NCI-H69 (cell line): Measurements from ENCODE around the gene HEPN1.

Experiments
- DNase-seq: peaks from one replicate; lab custom pipeline; 2025; lab: John Stamatoyannopoulos, UW

HEPN1 gene

DNA sequence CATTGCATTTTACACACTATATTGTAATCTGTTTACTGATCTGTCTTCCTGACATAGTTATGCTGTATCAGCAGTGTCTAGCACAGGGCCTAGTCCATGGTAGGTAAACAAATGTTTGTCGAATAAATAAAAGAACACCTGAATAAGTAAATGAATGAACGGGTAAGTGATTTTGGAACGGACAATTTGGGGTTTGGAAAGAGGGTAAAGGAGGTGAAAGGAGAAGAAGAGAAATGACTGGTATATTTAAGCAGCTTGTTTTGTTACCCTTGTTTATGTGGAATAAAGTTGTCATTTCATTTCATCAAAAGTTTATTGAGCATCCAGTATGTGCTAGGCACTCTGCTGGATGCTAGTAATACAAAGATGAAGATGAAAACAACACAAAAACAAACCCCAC lies at the start of gene HEPN1:
Gene HEPN1 (plus strand): TSS at position 301 of the 400 bp plus-strand sequence.
- DNase-seq = no peak

DNA sequence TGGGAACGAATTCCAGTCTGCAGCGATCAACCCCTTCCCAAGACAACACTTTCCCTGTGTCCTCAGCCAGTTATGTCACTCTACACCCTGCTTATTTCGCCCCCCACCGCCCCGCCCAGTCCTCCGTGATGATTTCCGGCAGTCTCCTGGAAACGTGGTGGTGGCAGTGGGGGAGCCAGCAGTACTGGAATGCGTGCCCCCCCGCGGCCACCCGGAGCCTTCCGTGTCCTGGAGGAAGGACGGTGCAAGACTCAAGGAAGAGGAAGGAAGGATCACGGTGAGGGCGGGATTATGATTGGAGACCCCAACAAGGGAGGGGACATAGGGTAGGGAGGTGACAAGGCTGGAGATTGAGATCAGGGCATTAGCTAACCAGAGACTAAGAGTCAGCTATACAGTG lies 49.7 kb upstream of the HEPN1 start:
- DNase-seq = no peak

DNA sequence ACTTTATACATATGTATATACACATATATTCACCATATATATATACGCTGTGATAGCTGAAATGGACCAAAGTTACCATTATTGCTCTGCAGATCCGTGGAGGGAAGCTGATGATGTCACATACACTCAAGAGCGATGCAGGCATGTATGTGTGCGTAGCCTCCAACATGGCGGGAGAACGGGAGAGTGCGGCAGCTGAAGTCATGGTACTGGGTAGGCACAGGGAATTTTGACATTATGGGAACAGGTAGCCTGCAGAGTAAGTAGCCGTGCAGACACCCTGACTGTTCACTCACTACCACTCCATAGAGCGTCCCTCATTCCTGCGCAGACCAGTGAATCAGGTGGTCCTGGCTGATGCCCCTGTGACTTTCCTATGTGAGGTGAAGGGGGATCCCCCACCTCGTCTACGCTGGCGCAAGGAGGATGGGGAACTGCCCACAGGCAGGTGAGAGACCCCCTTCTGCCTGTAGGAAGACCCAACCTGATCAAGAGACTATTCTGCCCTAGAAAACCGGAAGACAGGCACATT lies 49.1 kb upstream of the HEPN1 start:
- no peak for DNase-seq

DNA sequence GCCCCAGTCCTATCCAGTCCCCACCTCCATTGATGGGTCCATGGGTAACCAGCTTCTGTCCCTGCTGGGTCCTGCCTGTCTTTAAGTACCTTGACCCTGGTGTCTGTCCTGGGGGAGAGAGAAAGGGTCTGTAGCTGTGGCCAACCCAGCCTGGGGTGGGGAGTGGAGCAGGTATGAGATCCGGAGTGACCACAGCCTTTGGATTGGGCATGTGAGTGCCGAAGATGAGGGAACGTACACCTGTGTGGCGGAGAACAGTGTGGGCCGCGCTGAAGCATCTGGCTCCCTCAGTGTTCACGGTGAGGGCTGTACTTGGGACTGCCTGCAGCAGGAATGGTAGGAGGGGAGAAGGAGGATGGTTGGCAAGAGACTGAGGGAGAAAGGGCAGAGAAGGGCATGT lies 48.6 kb upstream of the HEPN1 start:
- no peak for DNase-seq

DNA sequence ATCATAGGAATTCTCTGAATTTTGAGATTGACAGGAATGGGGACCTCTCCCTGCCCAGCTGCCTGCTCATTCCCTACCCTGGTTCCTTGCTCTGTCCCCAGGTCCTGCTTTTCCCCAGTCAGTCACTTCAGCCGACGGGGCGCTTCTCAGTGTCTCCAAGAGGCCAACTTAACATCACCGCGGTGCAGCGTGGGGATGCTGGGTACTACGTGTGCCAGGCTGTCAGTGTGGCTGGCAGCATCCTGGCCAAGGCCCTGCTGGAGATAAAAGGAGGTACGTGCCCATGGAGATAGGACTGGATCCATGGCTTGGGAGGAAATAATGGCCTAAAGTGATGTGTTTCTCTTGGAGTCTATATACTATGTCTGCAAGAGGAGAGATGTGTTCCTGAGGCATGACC lies 46.8 kb upstream of the HEPN1 start:
- DNase-seq = no peak

DNA sequence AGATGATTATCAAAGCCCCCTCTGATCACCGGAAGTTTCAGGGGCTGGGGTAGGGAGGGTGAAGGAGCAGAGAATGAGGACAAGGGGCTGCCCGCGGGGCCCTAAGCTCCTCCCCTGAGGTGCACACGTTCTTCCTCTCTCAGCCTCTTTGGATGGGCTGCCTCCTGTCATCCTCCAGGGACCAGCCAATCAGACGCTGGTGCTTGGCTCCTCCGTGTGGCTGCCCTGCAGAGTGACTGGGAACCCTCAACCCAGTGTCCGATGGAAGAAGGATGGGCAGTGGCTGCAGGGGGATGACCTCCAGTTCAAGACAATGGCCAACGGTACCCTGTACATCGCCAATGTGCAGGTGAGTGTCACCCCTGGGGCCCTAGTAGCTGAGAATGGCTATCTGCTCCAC lies 46.3 kb upstream of the HEPN1 start:
- no peak for DNase-seq

DNA sequence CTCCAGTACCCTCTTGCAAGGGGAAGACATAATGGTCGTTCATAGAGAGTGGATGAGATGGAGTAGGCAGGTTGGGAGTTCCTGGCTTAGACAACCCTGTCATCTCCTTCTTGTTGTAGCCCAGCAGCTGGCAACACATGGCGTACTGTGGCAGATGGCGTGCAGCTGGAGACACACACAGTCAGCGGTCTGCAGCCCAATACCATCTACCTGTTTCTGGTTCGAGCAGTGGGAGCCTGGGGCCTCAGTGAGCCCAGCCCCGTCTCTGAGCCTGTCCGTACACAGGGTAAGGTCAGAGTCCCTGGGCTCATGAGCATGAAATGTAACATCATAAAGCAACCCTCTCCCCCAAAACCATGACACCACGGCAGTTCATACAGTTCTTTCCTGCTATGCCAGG lies 45.1 kb upstream of the HEPN1 start:
- no peak for DNase-seq

DNA sequence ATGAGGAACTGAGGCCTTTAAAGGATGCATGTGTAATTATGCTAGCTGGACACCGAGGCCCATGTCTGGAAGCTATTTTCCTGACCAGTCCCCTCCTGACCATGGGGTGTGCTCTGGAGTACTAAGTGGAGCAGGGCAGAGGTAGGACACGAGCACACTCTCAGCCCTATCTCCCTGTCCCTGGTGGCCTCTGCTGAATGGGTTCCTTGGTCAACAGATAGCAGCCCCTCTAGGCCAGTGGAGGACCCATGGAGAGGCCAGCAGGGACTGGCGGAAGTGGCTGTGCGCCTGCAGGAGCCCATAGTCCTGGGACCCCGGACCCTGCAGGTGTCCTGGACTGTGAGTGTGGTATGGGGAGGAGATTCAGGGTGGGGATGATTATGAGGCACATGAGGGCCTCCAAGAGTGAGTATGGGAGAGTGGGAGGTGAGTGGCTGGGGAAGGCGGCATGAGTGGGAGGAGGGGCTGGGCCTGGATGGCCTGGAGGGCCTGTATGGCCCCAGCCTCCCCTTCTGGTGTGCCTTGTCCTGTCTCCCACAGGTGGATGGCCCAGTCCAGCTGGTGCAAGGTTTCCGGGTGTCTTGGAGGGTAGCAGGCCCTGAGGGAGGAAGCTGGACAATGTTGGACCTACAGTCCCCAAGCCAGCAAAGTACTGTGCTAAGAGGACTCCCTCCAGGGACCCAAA lies 44.3 kb upstream of the HEPN1 start:
- no peak for DNase-seq

DNA sequence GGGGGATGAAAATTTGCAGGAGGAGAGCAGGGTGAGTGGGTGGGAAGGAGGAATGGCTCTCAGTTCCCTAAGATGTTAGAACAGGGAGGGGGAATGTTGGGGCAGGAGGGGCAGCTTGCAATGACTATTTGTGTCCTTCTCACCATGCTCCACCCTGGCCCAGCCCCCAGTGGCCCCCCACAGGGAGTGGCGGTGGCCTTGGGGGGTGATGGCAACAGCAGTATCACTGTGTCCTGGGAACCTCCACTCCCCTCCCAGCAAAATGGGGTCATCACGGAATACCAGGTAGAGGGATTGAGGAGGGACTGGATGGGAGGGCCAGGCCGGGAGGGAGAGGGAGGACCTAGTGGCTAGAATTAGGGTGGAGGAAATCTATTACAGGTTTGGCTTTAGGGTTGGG lies 43.6 kb upstream of the HEPN1 start:
- no peak for DNase-seq

DNA sequence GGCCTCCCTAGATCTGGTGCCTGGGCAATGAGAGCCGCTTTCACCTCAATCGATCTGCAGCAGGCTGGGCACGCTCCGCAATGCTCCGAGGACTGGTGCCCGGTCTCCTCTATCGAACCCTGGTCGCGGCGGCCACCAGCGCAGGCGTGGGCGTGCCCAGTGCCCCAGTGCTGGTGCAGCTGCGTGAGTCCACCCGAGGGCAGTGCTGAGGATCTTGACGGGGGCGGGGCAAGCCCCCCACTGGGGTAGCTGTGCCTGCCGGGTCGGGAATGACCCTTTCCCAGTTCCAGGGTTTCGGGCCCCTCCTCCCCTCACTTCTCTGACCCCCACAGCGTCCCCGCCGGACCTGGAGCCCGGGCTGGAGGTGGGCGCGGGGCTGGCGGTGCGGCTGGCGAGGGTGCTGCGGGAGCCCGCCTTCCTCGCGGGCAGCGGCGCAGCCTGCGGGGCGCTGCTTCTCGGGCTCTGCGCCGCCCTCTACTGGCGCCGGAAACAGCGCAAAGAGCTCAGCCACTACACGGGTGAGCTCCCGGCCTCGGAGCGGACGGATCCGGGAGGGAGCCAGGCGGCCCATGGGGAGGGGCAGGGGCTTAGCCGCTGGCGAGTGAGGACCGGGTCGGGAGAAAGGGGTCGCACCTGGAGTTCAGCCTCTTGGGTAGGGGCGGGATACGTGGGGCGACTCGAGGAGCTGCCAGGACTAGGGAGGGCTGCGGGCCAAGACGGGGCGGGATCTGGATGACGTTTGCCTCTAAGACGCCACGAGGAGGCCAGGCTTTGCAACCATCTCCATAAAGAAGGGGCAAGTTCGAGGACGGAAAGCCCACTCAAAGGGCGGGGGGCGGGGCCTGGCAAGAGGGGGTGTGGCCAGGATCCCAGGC lies 42.9 kb upstream of the HEPN1 start:
- peak; percentile 78 for DNase-seq

DNA sequence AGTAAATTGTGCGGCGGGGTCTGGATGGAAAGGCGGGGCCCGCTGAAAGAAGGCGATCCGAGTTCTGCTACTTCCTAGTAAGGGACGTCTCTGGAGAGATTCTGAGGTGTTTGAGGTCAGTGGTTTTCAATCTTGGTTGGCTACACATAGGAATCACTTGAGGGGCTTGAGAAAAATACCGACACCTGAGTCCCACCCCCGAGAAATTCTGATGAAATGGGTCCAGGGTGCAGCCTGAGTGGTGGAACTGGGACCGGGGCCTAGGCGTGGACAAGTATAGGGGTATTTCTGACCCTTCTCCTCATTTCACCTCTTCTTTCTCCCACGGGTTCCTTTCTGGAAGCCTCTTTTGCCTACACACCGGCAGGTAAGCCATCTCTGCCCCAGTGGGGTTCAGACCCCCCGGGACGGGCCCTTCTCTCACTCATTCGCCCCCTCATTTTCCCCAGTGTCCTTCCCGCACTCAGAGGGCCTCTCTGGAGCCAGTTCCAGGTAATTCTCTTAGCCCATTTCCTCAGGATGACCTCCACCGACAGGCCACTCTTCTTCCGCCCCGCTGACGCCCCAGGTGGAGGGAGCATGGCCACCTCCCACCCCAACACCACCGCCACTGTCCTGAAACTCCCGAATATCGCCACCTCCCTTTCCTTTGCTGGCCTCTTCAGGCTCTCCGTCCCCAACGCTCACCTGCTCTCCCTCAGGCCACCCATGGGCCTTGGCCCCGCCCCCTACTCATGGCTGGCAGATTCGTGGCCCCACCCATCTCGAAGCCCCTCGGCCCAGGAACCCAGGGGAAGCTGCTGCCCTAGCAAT lies 42.0 kb upstream of the HEPN1 start:
- DNase-seq = no peak

DNA sequence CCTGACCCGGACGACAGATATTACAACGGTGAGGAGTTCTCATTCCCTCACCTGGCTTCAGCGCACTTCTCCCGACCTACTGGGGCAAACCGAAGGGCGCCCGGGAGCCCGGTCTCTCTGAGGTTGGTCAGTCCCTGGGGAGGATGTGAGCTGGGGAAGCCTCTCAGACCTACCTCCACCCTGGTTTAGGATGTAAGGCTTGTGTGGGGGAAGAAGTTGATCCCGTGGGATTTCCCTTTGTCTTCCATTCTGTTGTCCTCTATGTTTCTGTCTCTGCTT lies 41.5 kb upstream of the HEPN1 start:
- no peak for DNase-seq

DNA sequence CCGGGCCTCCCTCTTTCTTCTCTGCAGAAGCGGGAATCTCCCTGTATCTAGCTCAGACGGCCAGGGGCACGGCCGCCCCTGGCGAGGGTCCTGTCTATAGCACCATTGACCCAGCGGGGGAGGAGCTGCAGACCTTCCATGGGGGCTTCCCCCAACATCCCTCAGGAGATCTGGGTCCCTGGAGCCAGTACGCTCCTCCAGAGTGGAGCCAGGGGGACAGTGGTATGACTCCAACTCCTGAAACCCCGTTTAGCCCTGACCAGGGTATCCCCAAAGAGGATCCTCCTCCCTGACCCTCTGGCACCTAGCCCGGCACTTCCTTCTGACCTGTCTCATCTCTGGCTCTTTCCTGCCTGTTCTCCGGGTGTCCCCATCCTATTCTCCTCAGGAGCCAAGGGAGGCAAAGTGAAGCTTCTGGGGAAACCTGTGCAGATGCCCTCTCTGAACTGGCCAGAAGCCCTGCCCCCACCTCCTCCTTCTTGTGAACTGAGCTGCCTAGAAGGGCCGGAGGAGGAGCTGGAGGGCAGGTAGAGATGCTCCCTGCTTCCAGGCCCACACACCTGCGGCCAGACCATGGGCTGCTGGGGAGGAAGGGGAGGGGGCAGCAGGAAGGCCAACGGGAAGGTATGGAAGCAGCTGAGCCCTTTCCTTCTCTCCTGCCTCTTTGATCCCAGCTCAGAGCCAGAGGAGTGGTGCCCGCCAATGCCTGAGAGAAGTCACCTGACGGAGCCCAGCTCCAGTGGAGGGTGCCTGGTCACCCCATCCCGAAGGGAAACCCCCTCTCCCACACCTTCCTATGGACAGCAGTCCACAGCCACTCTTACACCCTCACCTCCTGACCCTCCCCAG lies 40.9 kb upstream of the HEPN1 start:
- DNase-seq = no peak

DNA sequence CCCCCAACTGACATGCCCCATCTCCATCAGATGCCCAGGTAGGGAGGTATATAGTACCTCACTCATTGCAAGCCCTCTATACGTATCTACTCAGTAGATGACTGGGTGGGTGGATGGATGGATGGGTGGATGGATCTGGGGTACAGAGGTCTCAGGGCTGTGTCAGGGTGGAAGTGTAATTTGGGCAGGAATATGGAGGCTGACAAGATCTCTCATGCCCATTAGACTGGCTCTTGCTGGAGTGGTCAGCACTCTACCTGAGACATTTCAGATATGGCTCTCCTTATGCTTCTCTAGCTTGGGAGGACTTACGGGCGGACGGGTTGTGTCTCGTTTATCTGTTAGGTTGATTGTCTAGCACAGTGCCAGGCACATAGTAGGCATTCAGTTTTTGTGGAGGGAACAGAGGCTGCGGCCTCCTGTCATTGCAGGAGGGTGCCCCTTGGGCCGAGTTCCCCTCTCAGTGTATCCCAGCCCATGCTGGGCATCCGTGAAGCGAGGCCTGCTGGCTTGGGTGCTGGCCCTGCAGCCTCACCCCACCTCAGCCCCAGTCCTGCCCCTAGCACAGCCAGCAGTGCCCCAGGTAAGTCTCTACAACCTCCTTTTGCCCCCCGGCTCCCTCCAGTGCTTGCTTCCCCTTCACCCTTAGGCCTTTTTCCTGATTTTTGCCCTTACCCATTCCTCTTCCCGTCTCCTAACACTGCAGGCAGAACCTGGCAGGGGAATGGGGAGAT lies 40.1 kb upstream of the HEPN1 start:
- no peak for DNase-seq

DNA sequence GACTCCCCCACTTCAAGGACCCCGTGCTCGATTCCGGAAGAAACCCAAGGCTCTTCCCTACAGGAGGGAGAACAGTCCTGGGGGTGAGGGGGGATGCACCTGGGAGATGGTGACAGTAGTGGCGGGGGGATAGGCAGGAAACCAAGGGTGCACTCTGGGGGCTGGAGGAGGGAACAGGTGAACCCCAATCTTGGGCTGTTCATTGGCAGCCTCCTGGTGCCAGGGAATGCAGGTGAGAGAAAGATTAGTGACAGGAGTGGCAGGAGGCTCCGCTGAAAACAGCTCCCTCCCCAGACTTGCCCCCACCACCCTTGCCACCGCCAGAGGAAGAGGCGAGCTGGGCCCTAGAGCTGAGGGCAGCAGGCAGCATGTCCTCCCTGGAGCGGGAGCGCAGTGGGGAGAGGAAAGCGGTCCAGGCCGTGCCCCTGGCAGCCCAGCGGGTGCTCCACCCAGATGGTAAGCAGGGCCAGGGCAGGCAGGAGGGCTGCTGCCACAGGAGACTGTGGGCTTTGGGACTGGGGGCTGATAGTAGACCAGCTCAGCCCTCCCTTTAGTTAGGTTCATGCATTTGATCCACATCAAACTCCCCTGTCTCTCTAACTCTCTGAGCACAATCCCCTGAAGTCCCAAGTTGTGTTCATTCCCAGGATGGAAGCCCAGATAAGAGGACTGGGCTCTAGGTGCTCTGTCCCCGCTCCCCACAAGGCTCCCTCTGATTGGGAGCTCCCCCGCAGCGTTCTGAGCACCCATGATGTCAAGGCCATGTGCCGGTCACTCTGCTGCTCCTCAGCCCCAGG lies 39.4 kb upstream of the HEPN1 start:
- no peak for DNase-seq

DNA sequence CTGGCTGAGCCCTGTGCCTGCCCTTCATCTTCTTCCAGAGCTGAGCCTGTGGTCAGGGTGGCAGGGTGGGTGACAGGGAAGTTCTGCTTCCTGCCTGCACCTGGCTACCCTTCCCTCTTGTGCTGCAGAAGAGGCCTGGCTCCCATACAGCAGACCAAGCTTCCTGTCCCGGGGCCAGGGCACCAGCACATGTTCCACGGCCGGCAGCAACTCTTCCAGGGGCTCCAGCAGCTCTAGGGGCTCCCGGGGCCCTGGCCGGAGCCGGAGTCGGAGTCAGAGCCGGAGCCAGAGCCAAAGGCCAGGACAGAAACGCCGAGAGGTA lies 38.8 kb upstream of the HEPN1 start:
- DNase-seq = no peak

DNA sequence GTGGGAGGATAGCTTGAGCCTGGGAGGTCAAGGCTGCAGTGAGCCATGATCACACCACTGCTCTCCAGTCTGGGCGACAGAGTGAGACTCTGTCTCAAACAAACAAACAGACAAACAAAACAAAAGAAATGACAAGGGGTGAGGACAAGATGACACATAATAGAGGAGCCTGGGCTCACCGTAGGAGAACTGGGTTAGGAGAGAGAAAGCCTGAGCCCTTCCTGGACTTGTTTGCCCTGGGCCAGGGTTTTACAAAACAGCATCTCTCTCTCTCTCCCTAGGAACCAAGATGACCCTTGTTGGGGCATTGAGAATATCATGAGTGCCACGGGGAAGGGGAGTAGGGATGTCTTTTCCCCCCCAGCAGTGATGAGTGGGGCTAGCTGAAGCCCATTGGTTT lies 38.1 kb upstream of the HEPN1 start:
- DNase-seq = no peak

DNA sequence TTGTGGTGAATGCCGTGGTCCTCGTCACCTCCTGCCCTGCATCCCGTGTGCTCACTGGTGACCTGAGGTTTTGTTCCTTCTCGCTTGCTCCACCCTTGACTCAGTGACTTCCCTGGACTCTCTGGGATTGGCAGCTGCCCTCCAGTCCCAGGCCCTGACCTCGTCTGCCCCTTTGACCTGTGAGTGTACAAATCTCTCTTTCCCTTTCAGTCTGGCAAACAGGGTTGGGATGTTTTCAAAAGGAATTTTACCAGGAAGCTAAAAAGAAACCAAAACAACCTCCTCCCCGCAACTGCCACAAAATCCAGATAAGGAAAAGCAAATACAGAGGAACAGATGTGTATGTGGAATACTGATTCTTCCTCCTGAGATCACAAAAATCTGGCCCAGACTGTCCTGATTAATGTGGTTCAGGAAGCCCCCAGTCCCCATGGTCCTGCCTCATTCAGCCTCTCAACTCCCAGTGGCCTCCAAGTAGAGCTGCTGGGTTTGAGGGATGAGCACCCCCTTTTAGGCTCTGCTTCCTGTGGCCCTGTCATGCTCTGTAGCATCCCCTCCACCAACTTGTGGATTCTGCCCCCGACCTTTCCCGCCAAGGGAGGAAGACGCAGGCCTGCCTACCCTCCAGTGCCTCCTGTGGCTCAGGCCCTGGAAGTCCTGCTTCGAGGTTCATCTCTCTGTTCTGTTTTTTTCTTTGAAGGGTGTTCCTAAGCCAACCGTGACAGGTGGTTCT lies 36.5 kb upstream of the HEPN1 start:
- no peak for DNase-seq

DNA sequence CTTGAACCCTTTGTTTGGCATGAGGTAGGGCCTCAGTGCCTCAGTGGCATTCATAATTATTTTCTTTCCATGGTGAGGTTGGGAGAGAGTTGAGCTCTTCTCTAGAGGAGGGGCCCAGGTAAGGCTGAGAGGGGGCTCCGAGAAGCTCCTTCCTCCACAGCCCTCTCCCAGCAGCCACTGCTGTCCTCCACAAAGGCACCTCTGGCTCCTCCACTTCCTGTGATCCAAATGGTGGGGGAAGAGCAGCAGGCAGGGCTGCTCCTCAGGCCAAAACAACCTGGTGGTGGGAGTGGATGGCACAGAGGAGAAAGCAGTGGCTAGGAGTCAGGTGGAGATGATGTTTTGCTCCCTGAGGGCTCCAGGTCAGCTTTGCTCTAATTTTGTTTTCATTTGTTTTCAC lies 34.7 kb upstream of the HEPN1 start:
- DNase-seq = no peak
